HL-60 (cell line): ENCODE results near the gene ZNRD2.
A peak's percentile ranks its signal among the peaks of the same experiment; 100 is the strongest.

ENCODE experiments used
- DNase-seq, 2 experiments: peaks; one replicate each; pipeline ENCODE4 v3.0.0-alpha.2; 2010 to 2020; ENCODE audit warnings: low read depth in 1 of 2, low spot score in 1 of 2
- H3K27ac ChIP-seq: fragments of 250-450 bp; sonication (Bioruptor Pico); replicated peaks from 2 replicates; pipeline ENCODE4 v1.5.1; 2020; ENCODE audit warnings: mild to moderate bottlenecking, moderate library complexity
- H3K27me3 ChIP-seq: fragments of 250-450 bp; sonication (Bioruptor Pico); 2 replicates; pipeline ENCODE4 v1.5.1; 2021; ENCODE audit warnings: mild to moderate bottlenecking, moderate library complexity; ENCODE audit not compliant: insufficient read depth, poor library complexity, severe bottlenecking
- H3K4me3 ChIP-seq: replicated peaks from 2 replicates; pipeline ENCODE4 v1.5.1; 2011; ENCODE audit warnings: mild to moderate bottlenecking, control low read depth, low read length; ENCODE audit not compliant: insufficient read depth
- CTCF ChIP-seq: IDR thresholded peaks from one replicate; pipeline ENCODE4 v1.5.1; 2011; ENCODE audit warnings: low read length, control low read depth, inconsistent platforms; ENCODE audit not compliant: insufficient read depth
- GABPA ChIP-seq: IDR thresholded peaks from 2 replicates; pipeline ENCODE4 v1.6.1; 2012; ENCODE audit warnings: low read depth
- POLR2AphosphoS5 ChIP-seq: IDR thresholded peaks from 2 replicates; pipeline ENCODE4 v1.6.1; 2012; ENCODE audit warnings: low read depth
- REST ChIP-seq: IDR thresholded peaks from 2 replicates; pipeline ENCODE4 v1.6.1; 2012; ENCODE audit warnings: low read depth; ENCODE audit not compliant: insufficient replicate concordance
- SPI1 ChIP-seq: IDR thresholded peaks from 2 replicates; pipeline ENCODE4 v1.6.1; 2012; ENCODE audit warnings: low read depth, mild to moderate bottlenecking, borderline replicate concordance

Gene ZNRD2

GRCh38 chr11:65569164-65569972, 909 bp upstream of the ZNRD2 start:
- Histone ChIP-seq H3K27ac (peak overlapping the region; percentile 72), H3K27me3 (no peaks in the 10 kb centered on the region), H3K4me3 (peak overlapping the region; percentile 100)
- TF ChIP-seq CTCF (no peak), POLR2AphosphoS5 (peak; percentile 39; the same call in 1 of the 2 replicates), GABPA (no peak), REST (peak; percentile 39), SPI1 (no peak)
- no peak for DNase-seq

- H3K27me3 ChIP-seq, result no peaks in the 10 kb centered on the region
- TF ChIP-seq POLR2AphosphoS5 (no peak), SPI1 (no peak), REST (no peak), GABPA (no peak), CTCF (no peak)
- peak overlapping the region; percentile 52; the same call in 1 of the 2 replicates for H3K27ac ChIP-seq
- peak overlapping the region; percentile 100 for H3K4me3 ChIP-seq
- no peak for DNase-seq
Measured at GRCh38 chr11:65571420-65571819, 1.1 kb downstream of the ZNRD2 start.

GRCh38 chr11:65571940-65572339, 1.7 kb downstream of the ZNRD2 start:
- DNase-seq, result peak in 1 of 2 experiments; percentile 55
- no peaks in the 10 kb centered on the region for H3K27me3 ChIP-seq
- H3K27ac ChIP-seq, result peak overlapping the region; percentile 52
- H3K4me3 ChIP-seq, result peak overlapping the region; percentile 100
- TF ChIP-seq REST (no peak), CTCF (peak; percentile 7)
